ENCODE measurements around the gene KRT3.

The KRT3 gene

GRCh38 chr12:52827499-52828090 lies 31.7 kb upstream of the KRT3 start:
- no peak for DNase-seq (ENCODE audit: low read depth in 2 of 2)

DNA sequence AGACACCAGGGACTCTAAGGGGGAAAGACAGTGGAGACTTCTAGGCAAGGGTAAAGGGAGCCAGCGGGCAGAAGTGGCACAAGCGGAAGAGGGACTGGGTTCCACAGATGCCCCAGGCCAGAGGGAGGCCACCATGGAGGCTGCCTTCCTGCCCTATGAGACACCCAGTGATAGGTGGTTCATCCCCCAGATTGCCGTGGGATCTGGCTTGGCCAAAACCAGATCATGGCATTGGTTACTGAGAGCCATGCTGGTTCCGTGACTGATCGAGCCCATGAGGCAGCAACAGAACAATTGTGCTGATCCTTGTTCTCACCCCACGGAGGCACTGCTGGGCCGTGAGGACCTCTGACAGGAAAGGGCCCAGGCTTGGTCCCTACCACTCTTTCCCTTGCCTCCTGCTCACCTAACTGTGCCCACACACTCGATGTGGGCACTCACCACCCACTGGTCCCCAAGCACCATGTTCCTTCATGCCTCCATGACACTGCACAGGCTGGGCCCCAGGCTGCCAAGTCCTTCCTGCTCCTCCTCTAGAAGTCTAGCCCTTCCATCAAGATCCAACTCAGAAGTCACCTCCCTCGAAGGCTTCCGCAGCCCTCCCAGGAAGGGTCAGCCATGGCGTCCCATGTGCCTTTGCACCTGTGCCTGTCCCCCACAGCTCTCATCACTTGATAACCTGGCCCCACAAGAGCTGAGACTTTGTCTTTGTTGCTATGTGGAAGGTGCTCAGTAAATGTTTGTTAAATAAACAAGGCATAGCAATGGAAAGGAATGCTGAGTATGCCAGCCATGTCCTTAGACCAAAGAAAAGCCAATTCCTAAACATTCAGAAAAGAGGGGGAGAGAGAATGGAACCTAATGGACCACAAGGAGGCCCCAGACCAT lies 30.9 kb upstream of the KRT3 start:
- no peak for DNase-seq (ENCODE audit: low read depth in 2 of 2)

GRCh38 chr12:52825961-52826360 lies 30.0 kb upstream of the KRT3 start:
- no peak for DNase-seq (ENCODE audit: low read depth in 2 of 2)

DNA sequence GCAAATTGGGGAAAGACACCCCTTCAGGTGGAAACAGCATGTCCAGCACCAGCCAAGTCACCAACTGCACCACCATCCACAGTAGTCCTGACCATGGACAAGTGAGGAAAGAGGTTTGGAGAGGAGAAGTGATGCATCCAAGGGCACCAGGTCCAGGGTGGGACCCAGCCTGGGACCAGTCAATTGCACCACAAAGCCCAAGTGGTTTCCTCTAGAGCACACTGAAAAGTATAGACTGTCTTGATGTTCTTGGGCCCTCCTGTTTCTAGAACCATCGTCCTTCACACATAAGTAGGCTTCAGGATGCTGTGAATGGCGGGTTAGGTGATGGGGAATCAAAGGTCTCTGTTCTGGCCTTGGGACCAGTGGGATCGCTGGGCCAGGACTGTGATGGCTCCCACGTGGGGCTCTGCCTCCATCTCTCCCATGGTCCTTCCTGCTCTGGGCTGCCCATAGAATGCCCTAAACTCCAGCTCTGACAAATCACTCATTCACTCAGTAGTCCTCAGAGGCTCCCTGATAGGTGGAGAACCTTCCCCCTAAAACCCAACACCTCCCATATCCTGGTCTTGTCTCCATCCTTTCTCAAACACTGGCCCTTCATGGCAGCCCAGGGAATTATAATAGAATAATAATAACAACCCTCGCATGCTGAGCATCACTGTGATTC lies 29.0 kb upstream of the KRT3 start:
- no peak for DNase-seq (ENCODE audit: low read depth in 2 of 2)

DNA sequence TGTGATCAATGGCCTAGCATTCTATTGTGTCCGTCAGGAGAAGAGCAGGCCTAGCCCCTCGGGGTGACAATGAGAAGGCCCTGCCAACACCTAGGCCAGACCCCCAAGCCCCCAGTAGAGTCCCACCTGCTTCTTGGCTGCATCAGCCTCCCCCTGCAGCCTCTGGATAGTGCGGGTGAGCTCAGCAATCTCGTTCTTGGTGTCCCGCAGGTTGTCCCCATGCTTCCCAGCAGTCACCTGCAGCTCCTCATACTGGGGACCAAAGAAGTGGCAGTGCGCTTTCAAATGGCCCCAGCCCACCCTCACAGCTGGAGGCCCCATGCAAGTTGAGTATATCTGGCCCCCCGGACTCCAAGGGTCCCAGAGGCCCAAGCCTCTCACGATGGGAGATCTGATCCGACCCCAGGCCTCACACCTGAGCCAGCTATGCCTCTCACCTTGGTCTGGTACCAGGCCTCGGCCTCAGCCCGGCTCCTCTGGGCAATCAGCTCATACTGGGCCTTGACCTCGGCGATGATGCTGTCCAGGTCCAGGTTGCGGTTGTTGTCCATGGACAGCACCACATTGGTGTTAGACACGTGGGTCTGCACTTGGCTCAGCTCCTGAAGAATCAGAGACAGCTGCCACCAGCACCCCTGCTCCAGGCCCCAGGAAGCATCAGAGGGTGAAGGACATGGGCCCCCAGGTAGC lies 28.0 kb upstream of the KRT3 start:
- DNase-seq (ENCODE audit: low read depth in 2 of 2): no peak

GRCh38 chr12:52822771-52823510 lies 27.0 kb upstream of the KRT3 start:
- no peak for DNase-seq (ENCODE audit: low read depth in 2 of 2)

GRCh38 chr12:52821826-52822660 lies 26.1 kb upstream of the KRT3 start:
- DNase-seq (ENCODE audit: low read depth in 2 of 2): no peak

DNA sequence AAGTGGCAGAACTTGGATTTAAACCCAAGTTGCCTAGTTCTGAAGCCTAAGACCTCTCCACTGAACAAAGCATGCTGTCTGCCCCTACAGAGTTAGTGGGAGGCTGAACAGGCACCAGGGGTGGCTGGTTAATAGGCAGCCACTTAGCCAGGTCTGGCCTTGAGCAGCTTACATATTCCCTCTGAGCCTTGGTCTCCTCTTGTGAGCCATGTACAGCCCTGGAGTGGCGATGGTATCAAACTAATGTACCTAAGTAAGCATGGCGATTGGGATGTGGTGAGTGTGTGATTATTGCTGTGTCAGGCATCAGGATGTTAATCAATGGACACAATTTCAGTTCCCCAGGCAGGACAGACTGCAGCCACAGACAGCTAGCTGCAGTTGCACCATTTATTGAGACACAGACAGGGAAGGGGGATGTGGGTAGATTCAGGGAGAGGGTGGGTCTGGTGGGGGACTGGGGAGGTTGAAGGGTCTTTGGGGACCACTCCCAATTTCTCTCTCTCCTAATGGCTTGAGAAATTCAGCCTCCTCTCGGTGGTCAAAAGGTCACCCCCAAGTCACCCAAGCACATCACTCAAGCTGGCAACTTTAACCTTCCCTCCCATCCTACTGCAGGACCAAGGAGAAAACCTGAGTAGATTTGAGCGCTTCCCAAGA lies 25.3 kb upstream of the KRT3 start:
- no peak for DNase-seq (ENCODE audit: low read depth in 2 of 2)

DNA sequence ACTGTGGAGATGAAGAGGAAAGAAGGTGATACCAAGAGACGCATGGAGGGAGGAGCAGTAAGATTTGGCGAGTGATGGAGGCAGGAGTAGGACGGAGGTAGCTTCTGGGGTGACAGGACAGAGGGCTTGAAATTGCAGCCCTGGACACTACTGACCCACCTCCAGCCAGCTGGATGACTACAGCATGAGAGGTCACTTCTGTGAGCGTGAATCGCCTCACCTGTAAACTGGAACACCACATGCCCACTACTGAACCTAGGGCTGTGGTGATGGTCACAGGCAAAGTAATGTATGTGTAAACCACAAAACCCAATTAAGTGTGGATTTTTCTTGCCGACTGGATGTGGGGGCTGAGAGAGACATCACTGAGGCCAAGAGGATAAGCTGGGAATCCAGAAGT lies 24.6 kb upstream of the KRT3 start:
- no peak for DNase-seq (ENCODE audit: low read depth in 2 of 2)

DNA sequence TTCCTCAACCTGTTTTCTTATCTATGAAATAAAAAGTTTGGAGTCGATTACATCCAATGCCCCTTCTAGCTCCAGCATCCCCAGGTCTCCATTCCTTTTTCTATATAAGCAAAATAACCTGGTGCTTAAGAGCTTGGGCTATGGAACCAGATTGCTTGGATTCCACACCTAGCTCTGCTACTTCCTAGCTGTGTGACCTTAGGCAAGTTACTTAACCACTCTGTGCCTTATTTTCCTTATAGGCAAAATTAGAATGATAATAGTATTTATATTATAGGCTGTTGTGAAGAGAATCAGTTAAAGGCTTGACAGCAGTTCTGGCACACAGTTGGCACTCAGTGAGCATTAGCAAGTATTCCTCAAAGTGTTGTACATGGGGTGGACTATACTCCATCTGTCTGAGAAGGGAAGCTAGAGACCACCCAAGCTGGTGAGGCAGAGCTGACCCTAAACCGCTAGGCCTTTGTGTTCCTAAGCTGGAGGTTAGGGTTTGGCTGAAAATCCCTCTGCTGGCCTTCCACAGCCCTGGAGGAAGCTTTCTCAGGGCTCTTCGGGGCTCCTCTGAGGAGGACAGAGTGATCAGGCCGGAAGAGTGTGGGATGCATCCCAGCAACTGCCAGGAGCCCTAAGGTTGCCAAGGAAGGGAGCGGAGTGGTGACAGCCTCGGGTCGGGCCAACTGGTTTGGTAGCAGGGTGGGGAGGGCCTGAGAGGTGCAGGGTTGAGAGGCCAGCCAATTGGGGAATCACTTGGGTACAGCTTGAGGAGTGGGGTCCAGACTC lies 24.0 kb upstream of the KRT3 start:
- DNase-seq (ENCODE audit: low read depth in 2 of 2): no peak

- DNase-seq (ENCODE audit: low read depth in 2 of 2): no peak
Observed at GRCh38 chr12:52818887-52819420, 23.0 kb upstream of the KRT3 start.

- DNase-seq (ENCODE audit: low read depth in 2 of 2): no peak
Observed at GRCh38 chr12:52818388-52818787, 22.5 kb upstream of the KRT3 start.

DNA sequence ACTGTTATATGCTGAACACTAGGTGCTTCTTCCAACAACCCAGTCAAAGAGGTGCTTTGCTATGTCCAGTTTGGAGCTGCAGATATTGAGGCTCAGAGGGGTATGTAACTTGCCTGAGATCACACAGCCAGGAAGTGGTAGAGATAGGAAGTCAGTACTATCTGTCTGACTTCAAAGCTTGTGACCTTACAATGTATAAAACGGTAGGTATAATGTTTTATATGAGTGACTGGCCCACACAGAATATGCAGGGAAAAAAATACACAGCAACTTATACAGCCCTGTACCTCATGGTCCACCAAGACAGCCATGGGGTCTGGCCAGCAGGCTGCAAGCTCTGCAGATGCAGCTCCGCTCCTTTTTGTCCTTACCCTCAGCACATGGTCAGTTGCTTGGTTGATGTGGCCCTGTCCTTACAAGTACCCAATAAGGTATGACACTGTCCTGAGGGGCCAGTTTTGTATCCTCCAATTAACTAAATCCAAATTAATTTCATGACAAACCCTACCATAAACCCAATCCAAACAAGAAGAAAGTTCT lies 21.9 kb upstream of the KRT3 start:
- no peak for DNase-seq (ENCODE audit: low read depth in 2 of 2)

GRCh38 chr12:52817003-52817698 lies 21.2 kb upstream of the KRT3 start:
- no peak for DNase-seq (ENCODE audit: low read depth in 2 of 2)

GRCh38 chr12:52815676-52816588 lies 20.0 kb upstream of the KRT3 start:
- DNase-seq (ENCODE audit: low read depth in 2 of 2): no peak

- DNase-seq (ENCODE audit: low read depth in 2 of 2): no peak
Observed at GRCh38 chr12:52815161-52815560, 19.2 kb upstream of the KRT3 start.

DNA sequence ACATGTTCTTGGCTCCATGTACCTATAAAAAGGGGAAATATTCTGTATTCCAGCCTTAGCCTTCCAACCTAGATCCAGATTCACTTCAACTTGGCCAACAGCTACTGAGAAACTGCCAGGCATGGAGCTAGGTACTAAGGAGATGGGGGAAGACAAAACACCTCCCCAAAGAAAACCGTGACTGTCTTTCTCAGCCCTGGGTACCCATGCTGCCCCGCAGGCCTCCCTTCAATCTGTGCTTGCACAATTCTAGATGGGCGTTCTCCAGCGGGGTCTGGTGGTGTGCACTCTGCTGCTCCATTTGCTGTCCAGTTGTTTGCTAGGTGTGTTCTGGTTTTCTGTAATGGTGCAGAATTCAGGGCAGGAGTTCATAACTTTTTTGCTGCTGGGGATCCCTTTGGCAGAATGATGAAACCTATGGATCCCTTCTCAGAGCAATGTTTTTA lies 18.8 kb upstream of the KRT3 start:
- DNase-seq (ENCODE audit: low read depth in 2 of 2): no peak
